HG03571 (cell line): ENCODE measurements around the gene USP47.
"Not testable (repeated sequence)": the region's sequence is repeated elsewhere in the genome, so short reads cannot be mapped to it uniquely, and the experiment has no call there.

Experiments used
- ATAC-seq: cut with Tn5 transposase; IDR thresholded peaks from one replicate; pipeline ENCODE4 v1.9.1; 2021; ENCODE audit not compliant: unreplicated experiment

Gene USP47

GRCh38 chr11:11821899-11822298 lies 19.9 kb upstream of the USP47 start:
- ATAC-seq, result no peak

- ATAC-seq, result no peak
Measured at GRCh38 chr11:11822946-11823345, 18.8 kb upstream of the USP47 start.

GRCh38 chr11:11826260-11826659 lies 15.5 kb upstream of the USP47 start:
- ATAC-seq, result no peak

GRCh38 chr11:11827272-11827671 lies 14.5 kb upstream of the USP47 start:
- ATAC-seq, result no peak

GRCh38 chr11:11831406-11831805 lies 10.4 kb upstream of the USP47 start:
- ATAC-seq, result not testable (repeated sequence)

DNA sequence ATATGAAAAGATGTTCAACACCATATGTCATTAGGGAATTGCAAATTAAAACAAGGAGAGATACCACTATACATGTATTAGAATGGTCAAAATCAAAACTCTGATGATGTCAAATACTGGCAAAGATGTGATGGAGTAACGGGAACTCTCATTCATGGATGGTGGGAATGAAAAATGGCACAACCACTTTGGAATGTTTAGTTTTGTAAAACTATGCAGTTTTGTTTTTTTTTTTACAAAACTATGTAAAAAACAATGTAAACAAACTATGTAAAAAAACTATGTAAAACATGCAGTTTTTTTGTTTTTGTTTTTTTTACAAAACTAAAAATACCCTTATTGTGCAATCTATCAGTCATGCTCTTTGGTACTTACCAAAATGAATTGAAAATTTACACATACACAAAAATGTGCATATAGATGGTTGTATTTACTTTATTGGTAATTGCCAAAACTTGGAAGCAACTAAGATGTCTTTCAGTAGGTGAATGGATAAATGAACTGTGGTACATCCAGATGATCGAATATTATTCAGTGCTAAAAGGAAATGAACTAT lies 5.0 kb upstream of the USP47 start:
- no peak for ATAC-seq

- ATAC-seq, result no peak
Measured at GRCh38 chr11:11839718-11840117, 2.1 kb upstream of the USP47 start.

DNA sequence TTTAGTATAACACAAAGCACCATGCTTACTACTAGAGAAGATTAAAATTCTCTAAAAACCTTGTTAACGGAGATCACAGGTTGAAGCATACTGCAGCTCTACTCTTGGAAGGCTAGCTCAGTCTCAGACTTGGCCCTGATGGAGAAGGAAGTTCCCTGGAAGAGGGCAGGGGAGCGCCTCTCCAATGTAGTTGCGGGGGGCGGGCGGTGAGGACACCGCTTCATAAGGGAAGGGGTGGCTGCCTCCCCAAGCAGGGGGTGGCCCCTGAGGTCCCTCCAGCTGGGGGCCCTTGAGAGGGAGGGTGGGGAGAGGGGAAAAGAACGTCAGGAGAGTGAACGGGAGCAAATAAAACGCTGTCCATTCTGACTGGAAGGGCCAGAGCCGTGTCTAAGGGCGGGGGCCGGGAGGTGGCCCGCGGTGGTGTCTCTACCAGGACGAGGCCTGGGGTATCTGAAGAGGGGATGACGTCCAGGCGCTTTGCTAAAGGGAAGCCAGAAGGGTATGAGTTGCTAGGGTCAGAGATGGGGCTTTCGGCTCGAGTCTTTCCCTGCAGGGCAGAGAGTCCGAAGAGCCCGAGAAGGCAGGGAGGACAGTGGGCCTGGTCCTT lies 553 bp upstream of the USP47 start:
- ATAC-seq, result peak; percentile 28

DNA sequence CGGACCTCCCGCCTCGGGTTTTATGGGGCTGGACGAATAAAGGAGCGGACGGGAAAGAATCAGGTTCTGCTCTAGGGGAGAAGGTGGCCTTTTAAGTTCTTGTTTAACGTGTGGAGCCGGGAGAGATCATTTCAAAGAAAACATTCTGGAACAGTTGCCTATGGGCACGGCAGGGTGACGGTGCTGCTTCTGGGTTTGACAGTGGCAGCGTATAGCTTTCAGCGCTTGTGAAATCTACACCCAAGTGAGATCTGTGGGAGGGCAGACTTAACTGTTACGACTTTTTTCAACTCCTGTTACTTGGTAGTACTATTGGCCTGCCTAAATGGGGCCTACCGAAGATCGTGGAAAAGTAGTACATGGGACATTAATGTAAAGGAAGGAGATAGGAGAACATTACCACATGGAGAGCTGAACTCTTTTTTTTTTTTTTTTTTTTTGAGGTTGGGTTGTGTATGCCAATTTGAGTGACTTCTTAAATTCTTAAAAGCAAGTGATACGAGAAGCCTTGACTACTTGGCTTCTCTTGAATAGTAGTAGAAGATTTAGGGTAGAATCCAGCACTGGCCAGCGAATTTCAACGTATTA lies 743 bp downstream of the USP47 start:
- peak; percentile 33 for ATAC-seq

DNA sequence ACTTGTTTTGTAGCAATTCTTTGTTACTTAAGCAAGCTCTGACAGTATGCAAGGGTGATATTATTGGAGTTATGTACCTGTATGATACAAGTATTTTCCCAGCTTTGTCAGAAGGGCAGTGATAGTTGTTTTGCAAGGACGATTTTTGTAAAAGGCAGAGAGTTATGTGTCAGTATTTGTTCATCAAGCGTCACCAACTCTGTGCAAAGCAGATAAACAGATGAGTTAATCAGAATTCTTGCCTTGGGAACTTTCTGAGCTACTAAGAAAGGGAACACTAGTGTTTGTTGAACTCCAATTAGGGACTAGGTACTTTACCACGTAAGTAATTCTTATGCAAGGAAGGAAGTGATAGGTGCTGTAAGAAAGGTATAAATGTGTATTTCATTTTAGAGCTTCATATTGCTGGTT lies 1.4 kb downstream of the USP47 start:
- ATAC-seq, result no peak

DNA sequence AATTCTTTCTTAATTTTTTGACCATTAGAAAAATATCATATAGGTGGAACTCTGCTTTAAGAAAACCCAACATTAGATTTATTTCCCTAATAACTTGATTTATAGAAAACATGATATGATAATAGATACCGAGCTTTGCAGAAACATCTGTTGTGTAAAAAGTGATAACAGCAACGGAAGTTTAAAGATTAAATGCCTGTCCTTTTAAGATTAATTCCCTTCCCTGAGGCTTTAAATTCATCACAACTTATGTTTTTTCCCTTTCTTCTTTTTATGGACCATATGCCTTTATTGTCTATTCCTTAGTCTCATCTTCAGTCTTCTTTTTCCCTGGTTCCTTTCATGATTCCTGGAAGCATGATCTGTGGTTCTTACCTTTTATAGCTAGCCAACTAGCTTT lies 1.9 kb downstream of the USP47 start:
- ATAC-seq, result no peak

DNA sequence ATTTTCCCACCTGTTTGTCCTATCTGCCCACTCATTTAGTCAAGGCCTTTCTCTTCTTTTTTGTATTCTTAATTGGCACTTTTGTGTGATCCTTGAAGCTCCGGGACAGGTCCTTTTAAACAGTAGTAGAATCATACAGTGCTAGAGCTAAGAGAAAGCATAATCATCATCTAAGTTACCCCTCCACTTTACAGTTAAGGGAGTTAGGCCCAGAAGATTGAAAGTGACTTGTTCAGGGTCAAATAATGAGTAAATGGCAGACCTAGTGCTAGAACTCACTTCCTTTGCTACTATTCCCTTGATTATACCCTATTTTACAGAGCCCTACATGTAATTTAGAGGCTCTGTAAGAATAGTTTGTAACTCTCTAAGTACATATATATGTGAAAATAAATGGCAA lies 2.5 kb downstream of the USP47 start:
- ATAC-seq, result no peak

GRCh38 chr11:11845071-11845470 lies 3.3 kb downstream of the USP47 start:
- ATAC-seq, result no peak

GRCh38 chr11:11845551-11845950 lies 3.8 kb downstream of the USP47 start:
- ATAC-seq, result no peak

DNA sequence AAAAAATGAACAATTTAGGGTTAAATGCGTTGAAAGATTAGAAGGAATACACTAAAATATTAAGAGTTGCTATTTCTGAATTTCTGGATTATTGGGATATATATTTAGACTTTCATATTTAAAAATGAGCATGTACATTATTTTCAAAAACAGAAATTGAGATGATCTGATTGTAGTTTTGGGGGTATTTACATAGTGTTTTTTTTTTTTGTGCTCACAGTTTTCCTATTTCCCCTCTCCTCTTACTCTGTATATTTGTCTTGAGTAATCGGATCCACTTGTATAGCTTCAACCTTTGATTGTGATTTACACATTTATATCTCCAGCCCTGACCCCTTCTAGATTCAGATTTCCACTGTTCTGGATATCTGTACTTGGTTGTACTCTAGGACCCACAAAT lies 5.3 kb downstream of the USP47 start:
- ATAC-seq, result no peak

GRCh38 chr11:11848891-11849746 lies 7.3 kb downstream of the USP47 start:
- peak; percentile 72 for ATAC-seq

- no peak for ATAC-seq
Measured at GRCh38 chr11:11850668-11851067, 8.9 kb downstream of the USP47 start.

DNA sequence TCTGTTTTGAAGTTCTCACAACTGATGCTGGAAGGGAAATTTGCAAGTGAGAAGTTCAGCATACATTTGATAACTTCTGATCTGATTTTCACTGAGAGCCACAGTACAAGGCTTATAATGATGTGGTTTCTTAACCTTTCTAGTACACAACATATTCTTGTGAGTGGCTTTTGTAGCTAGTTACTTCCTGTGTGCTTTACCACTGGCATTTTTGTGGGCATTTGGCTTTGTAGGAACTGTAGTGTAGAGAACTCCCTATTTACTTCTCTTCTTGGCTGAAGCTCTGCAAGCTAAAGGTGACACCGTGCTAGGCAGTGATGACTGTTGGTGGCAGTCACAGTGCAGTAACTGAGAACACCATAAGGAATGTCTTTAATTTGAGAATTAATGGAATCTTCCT lies 14.9 kb downstream of the USP47 start:
- ATAC-seq, result no peak

GRCh38 chr11:11857769-11858168 lies 16.0 kb downstream of the USP47 start:
- ATAC-seq, result no peak

DNA sequence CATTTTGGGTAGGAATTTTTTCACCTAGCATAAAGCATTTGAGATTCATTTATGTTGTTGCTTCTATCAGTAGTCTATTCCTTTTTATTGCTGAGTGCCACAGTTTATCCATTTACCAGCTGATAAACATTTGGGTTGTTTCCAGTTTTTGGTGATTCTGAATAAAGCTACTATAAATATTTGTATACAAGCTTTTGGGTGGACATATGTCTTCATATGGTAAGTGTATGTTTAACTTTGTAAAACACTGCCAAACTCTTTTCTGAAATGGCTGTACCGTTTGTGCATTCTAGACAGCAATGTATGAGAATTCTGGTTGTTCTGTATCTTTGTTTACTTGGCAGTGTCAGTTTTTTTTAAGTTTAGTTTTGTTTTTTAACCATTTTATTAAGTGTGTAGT lies 16.9 kb downstream of the USP47 start:
- ATAC-seq, result no peak

DNA sequence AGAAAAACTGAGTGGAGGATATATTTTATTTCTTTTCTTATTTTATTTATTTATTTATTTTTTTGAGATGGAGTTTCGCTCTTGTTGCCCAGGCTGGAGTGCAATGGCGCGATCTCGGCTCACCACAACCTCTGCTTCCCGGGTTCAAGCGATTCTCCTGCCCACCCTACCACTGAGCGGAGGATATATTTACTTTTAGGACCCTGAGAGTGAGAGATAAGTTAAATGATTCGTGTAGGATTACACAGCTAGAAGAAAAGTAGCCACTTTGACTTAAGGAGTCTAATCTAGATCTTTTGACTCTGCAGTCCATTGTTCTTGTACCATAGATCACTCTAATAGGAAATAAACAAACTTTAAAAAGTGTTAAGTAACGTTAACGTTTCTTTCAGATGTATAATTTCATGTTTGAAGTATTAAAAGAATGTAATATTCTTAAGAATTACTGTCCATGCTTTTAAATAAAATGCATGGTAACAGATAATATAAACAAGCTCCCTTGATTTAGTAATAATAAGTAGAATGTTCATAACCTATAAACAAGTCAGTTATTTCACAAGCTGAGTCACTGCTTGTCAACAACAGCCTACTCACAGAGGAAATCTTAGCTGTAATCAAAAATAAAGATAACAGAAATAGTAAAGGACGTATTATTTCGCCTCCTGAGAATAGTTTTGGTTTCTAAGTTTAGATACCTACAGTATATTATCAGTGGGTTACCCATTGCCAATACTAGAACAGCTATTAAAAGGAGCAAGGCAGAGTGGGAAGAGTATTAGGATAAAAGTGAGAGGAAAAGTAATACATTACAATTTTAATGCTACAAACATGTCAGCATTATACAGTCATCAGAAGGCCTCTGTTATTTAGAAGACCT lies 18.6 kb downstream of the USP47 start:
- no peak for ATAC-seq
